Activated CD4-positive, alpha-beta memory T cell treated with anti-CD3 and anti-CD28 coated beads for 36 hours (primary cell): Measurements from ENCODE around the gene DARS1. TPM values are rescaled to one million over a fixed set of nuclear protein-coding genes. Genes with fewer than 3 reads are reported as not detected.

Source experiments
- CTCF ChIA-PET: fragments of 350-600 bp; sonication (Branson Sonifier 250); formaldehyde crosslinking; loops from one replicate; lab custom pipeline; 2021; ENCODE audit warnings: antibody characterized with exemption, inconsistent platforms; lab: Charles Lee
- POLR2A ChIA-PET: fragments of 350-600 bp; sonication (Branson Sonifier 250); formaldehyde crosslinking; loops from one replicate; lab custom pipeline; 2021; ENCODE audit warnings: antibody characterized with exemption; lab: Charles Lee
- DNase-seq: peaks from one replicate; pipeline ENCODE4 v3.0.0-alpha.2; 2020
- H3K27ac Mint-ChIP-seq: one replicate; pipeline ENCODE4 v1.8.0; 2021; ENCODE audit warnings: mixed read lengths
- H3K27me3 Mint-ChIP-seq: one replicate; pipeline ENCODE4 v1.8.0; 2021; ENCODE audit warnings: mixed read lengths
- H3K36me3 Mint-ChIP-seq: one replicate; pipeline ENCODE4 v1.8.0; 2021; ENCODE audit warnings: mixed read lengths
- H3K4me1 Mint-ChIP-seq: one replicate; pipeline ENCODE4 v1.8.0; 2021; ENCODE audit warnings: low read depth, mixed read lengths
- H3K4me3 Mint-ChIP-seq: one replicate; pipeline ENCODE4 v1.8.0; 2021; ENCODE audit warnings: mild to moderate bottlenecking, mixed read lengths
- H3K9me3 Mint-ChIP-seq: one replicate; pipeline ENCODE4 v1.8.0; 2021; ENCODE audit warnings: mixed read lengths
- intact Hi-C: fragments of 100-400 bp; cut with micrococcal nuclease; formaldehyde crosslinking; loops from one replicate; pipeline ENCODE4 v1.15.1; 2023
- total RNA-seq, 2 experiments: library from RNA; stranded (reverse); gene quantifications; one replicate each; pipeline ENCODE4 v1.2.3, GENCODE V29; 2021

Gene DARS1
- total RNA-seq, 2 experiments from 2014 or later: 215 to 218 TPM

DNA sequence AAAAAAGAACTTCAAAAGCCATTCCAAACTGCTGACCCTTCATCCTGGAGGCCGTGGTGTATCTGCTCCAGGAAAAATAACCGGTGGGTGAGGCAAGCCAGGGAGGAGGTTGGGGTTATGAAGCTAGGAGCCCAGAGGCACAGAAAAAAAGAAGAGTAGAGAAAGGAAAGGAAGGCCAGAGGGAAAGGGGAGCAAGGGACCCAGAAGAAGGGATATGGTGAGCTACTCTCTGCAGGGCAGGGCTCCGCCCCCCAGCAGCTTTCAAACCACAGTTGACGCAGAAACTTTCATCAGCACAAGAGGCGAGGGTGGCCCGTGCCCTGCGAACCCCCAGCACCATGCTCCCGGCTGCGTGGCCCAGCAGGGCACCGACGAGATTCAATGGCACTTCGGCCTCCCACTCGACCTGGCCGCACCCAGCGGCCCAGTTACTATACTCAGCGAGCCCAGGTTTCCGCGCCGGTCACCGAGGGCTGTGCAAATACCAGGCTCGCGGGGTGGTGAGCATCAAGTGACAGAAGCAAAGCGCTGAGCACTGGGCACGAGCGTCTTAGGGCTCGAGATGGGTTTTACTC lies 109.8 kb downstream of the DARS1 start:
- ChIA-PET CTCF (interaction anchor here (1.0 to 1.4 kb wide), 4 partner anchors 132 to 511 kb away, joined by 3 read pairs; no protein-coding TSS in a partner anchor), POLR2A (interaction anchor here (0.6 to 1.9 kb wide), 17 partner anchors 11 to 508 kb away, joined by 3 to 20 read pairs (median 4); partner anchors contain the start of genes DARS1, R3HDM1 and ZRANB3)
- peak; percentile 88 for DNase-seq
- Mint-ChIP-seq H3K27ac (peak overlapping the region; percentile 98), H3K9me3 (no peaks in the 10 kb centered on the region), H3K27me3 (peaks cover 2% of the 10 kb centered on the region), H3K36me3 (peaks cover 56% of the 10 kb centered on the region), H3K4me3 (peak overlapping the region; percentile 90), H3K4me1 (peaks cover 45% of the 10 kb centered on the region)
- intact Hi-C loops: loop anchor here (1.0 to 2.0 kb wide), 10 partner anchors 55 to 957 kb away; partner anchors contain the start of genes CCNT2, CXCR4, DARS1 and R3HDM1

- Mint-ChIP-seq H3K4me3 (peak overlapping the region; percentile 90), H3K36me3 (peaks cover 63% of the 10 kb centered on the region), H3K9me3 (no peaks in the 10 kb centered on the region), H3K27ac (peak overlapping the region; percentile 98), H3K27me3 (peaks cover 2% of the 10 kb centered on the region), H3K4me1 (peaks cover 50% of the 10 kb centered on the region)
- ChIA-PET CTCF (interaction anchor here (0.6 to 1.4 kb wide), 5 partner anchors 132 to 512 kb away, joined by 3 read pairs; no protein-coding TSS in a partner anchor), POLR2A (interaction anchor here (0.6 to 1.9 kb wide), 16 partner anchors 11 to 509 kb away, joined by 3 to 20 read pairs (median 3); partner anchors contain the start of genes R3HDM1 and ZRANB3)
- intact Hi-C loops: loop anchor here (1.0 to 5.0 kb wide), 4 partner anchors 182 to 822 kb away; partner anchors contain the start of gene RAB3GAP1
- DNase-seq: peak; percentile 49
Observed at GRCh38 chr2:135874777-135875365, 110.6 kb downstream of the DARS1 start.

DNA sequence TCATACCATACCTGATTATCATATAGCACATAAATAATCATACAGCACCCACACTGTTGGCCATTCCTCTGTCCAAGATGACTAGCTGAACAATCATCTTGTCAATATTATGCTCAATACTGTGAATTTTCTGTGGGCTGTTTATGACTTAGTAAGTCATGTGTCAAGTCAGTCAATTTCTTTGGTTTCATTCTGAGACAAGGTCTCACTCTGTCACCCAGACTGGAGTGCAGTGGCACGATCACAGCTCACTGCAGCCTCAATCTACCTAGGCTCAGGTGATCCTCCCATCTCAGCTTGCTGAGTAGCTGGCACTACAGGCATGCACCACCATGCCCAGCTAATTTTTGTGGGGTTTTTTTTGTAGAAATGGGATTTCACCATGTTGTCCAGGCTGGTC lies 114.9 kb downstream of the DARS1 start:
- intact Hi-C loops: loop anchor here (1.0 to 5.0 kb wide), 2 partner anchors 457 to 512 kb away; no protein-coding TSS in a partner anchor
- POLR2A ChIA-PET: interaction anchor here (0.5 to 1.7 kb wide), 6 partner anchors 13 to 514 kb away, joined by 3 to 7 read pairs (median 3); no protein-coding TSS in a partner anchor
- no peaks in the 10 kb centered on the region for H3K9me3 Mint-ChIP-seq
- H3K36me3 Mint-ChIP-seq: peaks cover 93% of the 10 kb centered on the region
- CTCF ChIA-PET: interaction anchor here (0.6 to 1.2 kb wide), 5 partner anchors 26 to 514 kb away, joined by 3 to 8 read pairs (median 5); no protein-coding TSS in a partner anchor
- H3K27ac Mint-ChIP-seq: peak overlapping the region; percentile 44
- peak; percentile 64 for DNase-seq
- no peak overlapping the region for H3K4me3 Mint-ChIP-seq
- no peaks in the 10 kb centered on the region for H3K27me3 Mint-ChIP-seq
- H3K4me1 Mint-ChIP-seq: peaks cover 55% of the 10 kb centered on the region

GRCh38 chr2:135863233-135863632 lies 122.2 kb downstream of the DARS1 start:
- no peak overlapping the region for H3K27ac Mint-ChIP-seq
- POLR2A ChIA-PET: no interaction called here

DNA sequence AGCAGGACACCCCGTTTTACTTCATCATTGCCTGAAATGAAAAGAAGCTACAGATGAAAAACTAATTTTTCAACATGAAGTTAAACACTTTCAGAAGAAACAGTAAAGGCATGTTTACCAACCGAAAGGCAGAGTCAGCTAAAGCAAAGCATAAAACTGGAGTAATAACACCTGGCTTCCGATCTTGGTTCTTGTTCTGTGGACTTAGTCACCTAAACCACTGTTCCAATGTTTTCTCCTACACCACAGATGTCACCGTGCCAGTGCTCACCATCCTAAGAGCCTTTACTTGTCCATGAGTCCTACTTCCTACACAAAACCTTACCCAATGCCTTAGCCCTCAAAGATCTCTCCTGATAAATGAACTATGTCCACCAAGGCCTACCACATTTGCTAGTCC lies 122.7 kb downstream of the DARS1 start:
- CTCF ChIA-PET: interaction anchor here (0.5 kb wide), 1 partner anchor 132 kb away, joined by 3 read pairs; no protein-coding TSS in a partner anchor
- Mint-ChIP-seq H3K27ac (peak overlapping the region; percentile 35), H3K4me3 (no peak overlapping the region), H3K4me1 (peaks cover 17% of the 10 kb centered on the region), H3K36me3 (peaks cover 74% of the 10 kb centered on the region), H3K27me3 (no peaks in the 10 kb centered on the region), H3K9me3 (no peaks in the 10 kb centered on the region)
- POLR2A ChIA-PET: no interaction called here
- DNase-seq: no peak
- intact Hi-C loops: no loop called here

More at GRCh38 chr2:135863233-135863632, 122.2 kb downstream of the DARS1 start:
- Mint-ChIP-seq H3K9me3 (no peaks in the 10 kb centered on the region), H3K4me1 (peaks cover 20% of the 10 kb centered on the region), H3K4me3 (no peak overlapping the region), H3K36me3 (peaks cover 74% of the 10 kb centered on the region), H3K27me3 (no peaks in the 10 kb centered on the region)
- intact Hi-C loops: no loop called here
- DNase-seq: no peak
- CTCF ChIA-PET: interaction anchor here (0.5 kb wide), 1 partner anchor 132 kb away, joined by 3 read pairs; no protein-coding TSS in a partner anchor

Other genes with a start within 250 kb of the DARS1 start
- 100 to 1,000 TPM; 107 TPM for gene UBXN4, start 243.8 kb downstream of the DARS1 start, total RNA-seq
- gene LCT, start 148.4 kb downstream of the DARS1 start, total RNA-seq: under 1 TPM; 0.02 to 0.05 TPM
- 100 to 1,000 TPM; 280 to 284 TPM for gene MCM6, start 109.2 kb downstream of the DARS1 start, total RNA-seq
- gene CXCR4, start 132.5 kb upstream of the DARS1 start, total RNA-seq: 100 to 1,000 TPM; 139 to 141 TPM